Vagina (tissue), 2 donors: Measurements from ENCODE around the gene LCMT1.

Experiments
- POLR2A ChIP-seq, 2 donors: fragments of 450-650 bp; IDR thresholded peaks; one replicate each; pipeline ENCODE4 v1.6.1; 2017; ENCODE audit warnings: antibody characterized with exemption in 2 of 2, mild to moderate bottlenecking in 2 of 2, moderate library complexity in 2 of 2
- POLR2AphosphoS5 ChIP-seq, 2 donors: sonication (generic); formaldehyde crosslinking; IDR thresholded peaks; one replicate each; pipeline ENCODE4 v1.9.0; 2017; ENCODE audit warnings: antibody characterized with exemption in 2 of 2, mild to moderate bottlenecking in 2 of 2, low read depth in 1 of 2; ENCODE audit not compliant: insufficient read depth in 1 of 2
- TF ChIP-seq, protein P1 (sequence below), 3 experiments: fragments of 450-650 bp in 2 of 3; fragments of 200-600 bp in 1 of 3; sonication (generic) in 1 of 3; IDR thresholded peaks; one replicate each; pipeline ENCODE4 v1.5.1; 2017 to 2019; ENCODE audit warnings: antibody characterized with exemption in 3 of 3, mild to moderate bottlenecking in 2 of 3, moderate library complexity in 2 of 3

DNA sequence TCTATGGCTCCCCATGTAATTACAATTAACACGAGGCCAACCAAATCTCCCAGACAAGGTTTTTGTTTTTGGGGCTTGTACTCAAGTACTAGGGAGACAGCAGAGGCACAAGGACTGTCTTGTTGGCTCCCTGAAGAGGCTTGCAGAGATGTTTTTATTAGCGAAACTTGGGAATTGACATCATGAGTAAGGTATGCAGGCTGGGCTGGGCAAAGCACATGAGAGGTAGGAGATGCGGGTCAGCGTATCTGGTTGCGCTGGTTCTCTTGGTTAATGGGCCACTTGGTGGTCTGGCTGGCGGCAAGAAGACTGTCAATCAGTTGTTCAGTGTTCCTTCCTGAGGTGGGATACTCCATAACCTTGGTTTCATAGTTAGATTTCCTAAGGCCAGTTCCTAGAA, 28.9 kb downstream of the LCMT1 start:
- TF ChIP-seq POLR2AphosphoS5 (IDR thresholded peaks at IDR 0.05; ENCODE audit: insufficient read depth in 1 of 2, low read depth in 1 of 2) (no peak), POLR2A (IDR thresholded peaks at IDR 0.05) (no peak)
- TF ChIP-seq, protein P1, sequence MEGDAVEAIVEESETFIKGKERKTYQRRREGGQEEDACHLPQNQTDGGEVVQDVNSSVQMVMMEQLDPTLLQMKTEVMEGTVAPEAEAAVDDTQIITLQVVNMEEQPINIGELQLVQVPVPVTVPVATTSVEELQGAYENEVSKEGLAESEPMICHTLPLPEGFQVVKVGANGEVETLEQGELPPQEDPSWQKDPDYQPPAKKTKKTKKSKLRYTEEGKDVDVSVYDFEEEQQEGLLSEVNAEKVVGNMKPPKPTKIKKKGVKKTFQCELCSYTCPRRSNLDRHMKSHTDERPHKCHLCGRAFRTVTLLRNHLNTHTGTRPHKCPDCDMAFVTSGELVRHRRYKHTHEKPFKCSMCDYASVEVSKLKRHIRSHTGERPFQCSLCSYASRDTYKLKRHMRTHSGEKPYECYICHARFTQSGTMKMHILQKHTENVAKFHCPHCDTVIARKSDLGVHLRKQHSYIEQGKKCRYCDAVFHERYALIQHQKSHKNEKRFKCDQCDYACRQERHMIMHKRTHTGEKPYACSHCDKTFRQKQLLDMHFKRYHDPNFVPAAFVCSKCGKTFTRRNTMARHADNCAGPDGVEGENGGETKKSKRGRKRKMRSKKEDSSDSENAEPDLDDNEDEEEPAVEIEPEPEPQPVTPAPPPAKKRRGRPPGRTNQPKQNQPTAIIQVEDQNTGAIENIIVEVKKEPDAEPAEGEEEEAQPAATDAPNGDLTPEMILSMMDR (IDR thresholded peaks at IDR 0.05) = no peak
